HG02938 (cell line): Measurements from ENCODE around the gene SESN2.

Experiments used
- ATAC-seq: cut with Tn5 transposase; IDR thresholded peaks from one replicate; pipeline ENCODE4 v1.9.1; 2021; ENCODE audit warnings: mild to moderate bottlenecking, moderate library complexity; ENCODE audit not compliant: unreplicated experiment

The SESN2 gene, protein sequence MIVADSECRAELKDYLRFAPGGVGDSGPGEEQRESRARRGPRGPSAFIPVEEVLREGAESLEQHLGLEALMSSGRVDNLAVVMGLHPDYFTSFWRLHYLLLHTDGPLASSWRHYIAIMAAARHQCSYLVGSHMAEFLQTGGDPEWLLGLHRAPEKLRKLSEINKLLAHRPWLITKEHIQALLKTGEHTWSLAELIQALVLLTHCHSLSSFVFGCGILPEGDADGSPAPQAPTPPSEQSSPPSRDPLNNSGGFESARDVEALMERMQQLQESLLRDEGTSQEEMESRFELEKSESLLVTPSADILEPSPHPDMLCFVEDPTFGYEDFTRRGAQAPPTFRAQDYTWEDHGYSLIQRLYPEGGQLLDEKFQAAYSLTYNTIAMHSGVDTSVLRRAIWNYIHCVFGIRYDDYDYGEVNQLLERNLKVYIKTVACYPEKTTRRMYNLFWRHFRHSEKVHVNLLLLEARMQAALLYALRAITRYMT

DNA sequence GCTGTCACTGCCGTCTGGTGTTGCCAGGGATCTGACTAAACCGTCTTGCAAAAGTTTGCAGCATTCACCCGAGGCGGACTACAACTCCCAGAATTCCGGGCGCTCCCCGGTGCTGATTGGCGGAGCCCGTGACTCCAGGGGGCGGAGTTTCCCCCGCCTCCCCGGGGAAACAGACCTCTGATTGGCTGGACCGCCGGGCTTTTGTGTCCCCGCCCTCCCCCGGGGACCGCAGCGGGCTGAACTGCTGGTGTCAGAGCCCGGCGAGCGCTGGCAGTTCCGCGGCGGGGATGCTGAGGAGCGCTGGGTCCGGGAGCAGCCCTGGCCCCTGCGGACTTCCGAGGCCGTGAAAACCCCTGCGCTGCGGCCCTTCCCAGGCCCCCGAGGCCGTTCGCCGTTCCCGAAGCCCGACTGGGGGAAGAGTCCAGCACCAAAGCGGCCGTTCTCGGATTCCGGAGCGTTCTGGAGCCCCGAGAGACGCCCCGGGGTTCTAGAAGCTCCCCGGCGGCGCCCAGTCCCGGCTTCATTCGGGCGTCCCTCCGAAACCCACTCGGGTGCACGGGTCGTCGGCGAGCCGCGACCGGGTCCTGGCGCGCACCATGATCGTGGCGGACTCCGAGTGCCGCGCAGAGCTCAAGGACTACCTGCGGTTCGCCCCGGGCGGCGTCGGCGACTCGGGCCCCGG lies at the start of gene SESN2:
Gene SESN2, plus strand, starts transcription at position 267 of the 682 bp plus-strand sequence. Its CDS starts 330 bp downstream, at position 597.
- ATAC-seq = peak; percentile 88

DNA sequence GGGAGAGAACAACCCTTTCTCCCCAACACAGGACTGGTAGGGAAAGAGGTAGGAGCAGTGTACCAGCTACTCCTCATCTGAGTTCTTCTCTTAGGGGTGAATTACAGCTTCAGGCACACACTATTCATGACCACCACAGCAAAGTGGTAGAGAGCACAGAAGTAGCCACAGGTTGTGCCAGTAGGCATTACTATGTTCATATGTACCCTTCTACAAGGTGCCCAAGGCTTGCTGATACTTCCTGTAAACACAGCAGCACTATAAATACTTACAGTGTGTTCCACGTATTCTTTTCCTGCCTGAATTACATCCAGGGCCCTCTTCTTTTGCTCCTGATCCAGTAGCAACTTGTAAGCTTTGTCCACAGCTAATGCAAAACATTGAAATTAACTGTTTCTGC lies 49.6 kb upstream of the SESN2 start:
- no peak for ATAC-seq

DNA sequence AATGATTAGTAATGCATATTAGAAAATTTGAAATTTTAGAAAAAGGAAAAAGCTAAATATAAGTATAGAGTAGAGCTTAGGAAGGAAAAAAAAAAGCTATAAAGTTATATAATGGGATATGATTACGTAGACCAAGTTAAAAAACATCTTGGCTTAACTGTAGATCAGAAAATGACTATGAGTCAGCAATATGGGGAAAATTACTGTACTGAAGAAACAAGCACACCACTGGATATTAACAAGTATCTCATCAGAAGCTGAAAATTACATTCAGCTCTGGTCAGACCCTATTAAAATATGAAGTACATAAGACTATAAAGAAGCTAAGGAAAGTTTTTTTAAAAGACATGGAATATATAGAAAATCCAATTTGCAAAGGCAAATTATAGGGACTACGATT lies 46.0 kb upstream of the SESN2 start:
- no peak for ATAC-seq

DNA sequence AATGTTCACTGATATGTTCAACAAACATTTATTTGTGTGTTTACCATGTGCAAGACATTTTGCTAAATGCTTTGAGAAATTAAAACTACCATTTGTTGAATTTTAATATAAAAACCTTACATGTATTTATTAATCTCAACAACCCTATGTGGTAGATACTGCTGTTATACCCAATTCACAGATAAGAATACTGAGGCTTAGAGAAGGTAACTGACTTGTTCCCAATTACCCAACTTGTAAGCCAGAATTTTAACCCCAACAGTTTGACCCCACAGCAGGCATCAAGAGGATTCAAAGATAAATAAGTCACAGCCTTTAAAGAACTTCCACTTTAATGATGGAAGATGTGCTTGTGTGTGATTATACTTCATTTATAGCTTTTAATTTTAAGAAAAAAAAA lies 30.2 kb upstream of the SESN2 start:
- ATAC-seq = no peak

DNA sequence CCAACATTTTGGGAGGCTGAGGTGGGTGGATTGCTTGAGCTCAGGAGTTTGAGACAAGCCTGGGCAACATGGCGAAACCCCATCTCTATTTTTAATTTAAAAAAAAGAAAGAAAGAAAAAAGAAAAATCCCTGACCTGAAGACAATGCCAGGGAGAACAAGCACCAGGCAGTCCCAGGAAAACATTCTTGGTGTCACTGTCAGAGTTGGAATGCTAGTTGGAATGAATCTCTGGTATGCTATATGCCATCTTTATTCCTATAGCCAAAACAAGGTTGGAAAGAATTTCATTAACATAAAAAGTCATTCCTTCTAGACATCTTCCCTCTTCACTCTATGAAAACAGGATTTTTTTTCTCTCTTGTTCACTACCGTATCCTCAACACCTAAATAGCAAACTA lies 29.3 kb upstream of the SESN2 start:
- ATAC-seq = no peak

DNA sequence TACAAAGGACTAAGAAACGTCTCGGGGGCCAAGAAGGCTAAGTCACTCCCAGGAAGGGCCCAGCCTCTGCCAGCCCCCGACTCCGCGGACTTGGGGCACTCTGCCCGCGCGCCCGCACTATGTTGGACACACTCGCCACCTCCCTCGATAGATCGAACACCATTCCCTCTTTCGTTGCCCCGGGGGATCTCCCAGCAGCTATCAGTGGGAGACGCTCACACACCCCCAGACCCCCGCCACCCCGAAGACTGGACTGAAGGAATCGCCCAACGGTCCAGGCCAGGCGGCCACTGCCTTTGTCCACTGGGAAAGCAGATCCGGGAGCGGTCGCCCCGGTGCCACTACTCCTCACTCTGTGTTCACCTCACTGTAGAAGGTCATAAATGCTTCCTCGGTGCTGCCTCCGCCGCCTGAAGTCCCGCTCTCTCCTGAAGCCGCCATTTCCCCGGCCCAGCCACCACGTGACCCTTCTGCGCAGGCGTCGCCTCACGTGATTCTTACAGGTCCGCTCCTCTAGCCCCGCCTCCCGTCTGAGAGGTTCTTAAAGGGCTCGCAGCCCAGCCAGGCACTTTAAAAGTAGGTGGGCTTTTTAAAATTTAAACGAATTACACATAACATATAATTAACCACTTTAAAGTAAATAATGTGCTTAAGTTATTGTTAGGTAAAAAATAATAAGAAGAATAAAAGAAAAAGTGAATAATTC lies 26.6 kb upstream of the SESN2 start, which contains the start of gene DNAJC8:
Gene DNAJC8, minus strand, starts transcription at position 472 of the 706 bp plus-strand sequence. Its CDS starts 31 bp downstream, at position 441.
- ATAC-seq = peak; percentile 50

DNA sequence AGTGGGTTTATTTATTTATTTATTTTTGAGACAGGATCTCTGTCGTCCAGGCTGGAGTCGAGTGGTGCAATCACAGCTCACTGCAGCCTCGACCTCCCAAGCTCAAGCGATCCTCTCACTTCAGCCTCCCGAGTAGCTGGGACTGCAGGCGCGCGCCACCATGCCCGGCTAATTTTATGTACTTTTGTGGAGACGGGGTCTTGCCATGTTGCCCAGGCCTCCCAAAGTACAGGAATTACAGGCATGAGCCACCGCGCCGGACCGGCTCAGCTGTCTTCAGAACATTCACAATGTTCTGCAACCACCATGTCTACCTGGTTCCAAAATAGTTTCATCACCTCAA lies 26.1 kb upstream of the SESN2 start:
- ATAC-seq = no peak

DNA sequence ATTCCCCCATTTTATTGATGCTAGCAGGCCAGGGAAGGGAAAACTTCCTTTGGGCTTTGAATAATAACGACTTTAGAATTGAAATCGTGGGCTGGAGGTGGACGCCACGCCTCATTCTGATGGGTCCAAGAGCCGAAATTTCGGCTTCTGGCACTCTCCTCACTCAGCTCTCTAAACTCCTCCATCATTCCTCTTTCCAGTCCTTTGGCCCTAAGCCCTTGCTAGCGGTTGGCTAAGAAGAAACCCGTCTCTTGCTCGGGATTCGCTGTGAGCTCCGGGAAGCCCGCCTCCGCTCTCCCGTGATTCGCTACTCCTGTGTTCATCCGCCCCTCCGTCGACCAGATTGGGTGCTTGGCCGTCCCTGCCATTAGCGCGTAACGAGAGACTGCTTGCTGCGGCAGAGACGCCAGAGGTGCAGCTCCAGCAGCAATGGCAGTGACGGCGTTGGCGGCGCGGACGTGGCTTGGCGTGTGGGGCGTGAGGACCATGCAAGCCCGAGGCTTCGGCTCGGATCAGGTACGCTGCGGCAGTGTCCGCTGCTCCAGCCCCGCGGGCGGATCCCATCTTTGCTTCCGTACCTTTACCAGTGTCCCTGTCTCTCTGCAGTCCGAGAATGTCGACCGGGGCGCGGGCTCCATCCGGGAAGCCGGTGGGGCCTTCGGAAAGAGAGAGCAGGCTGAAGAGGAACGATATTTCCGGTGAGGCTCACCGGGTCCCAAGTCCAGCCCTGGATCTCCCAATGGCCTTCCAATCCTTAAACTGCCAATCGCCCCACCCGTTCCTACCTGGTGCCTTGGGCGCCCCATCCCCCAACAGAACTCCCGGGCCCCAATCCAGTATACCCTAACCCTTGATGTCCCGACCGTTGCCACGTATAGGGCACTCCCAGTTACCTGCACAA lies 23.3 kb upstream of the SESN2 start, which contains the start of gene ATP5IF1:
Gene ATP5IF1, plus strand, starts transcription at position 370 of the 901 bp plus-strand sequence. Its CDS starts 60 bp downstream, at position 430.
- peak; percentile 86 for ATAC-seq

DNA sequence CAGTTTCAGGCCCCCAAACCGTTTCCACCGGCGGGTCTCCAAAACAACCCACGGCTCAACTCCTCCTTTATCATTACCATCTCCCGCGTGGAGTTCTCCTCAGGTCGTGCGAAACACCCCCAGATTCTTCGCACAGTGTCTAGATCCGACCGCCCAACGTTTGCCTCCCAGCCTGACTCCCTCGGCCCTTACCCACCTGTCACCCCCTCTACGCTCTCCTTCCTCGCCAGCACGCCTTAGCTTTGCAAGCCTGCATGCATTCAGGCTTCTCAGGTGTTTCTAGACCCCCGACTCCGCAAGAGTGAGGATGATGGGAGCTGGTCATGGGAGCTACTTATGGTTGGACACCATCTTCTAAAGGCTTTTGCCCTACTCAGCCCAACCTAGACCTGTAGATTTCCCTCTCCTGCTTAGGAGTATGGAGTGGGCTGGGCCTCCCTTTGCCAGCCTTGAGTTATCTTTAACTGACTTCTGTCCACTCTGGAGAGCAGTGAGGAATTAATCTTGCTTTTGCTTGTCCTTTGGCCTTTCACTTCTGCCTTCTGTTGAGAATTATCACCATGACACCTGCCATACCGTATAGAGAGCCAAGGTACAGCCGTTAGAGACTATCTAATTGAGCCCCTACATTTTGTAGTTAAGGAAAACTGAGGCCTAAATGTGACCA lies 22.5 kb upstream of the SESN2 start:
- no peak for ATAC-seq

DNA sequence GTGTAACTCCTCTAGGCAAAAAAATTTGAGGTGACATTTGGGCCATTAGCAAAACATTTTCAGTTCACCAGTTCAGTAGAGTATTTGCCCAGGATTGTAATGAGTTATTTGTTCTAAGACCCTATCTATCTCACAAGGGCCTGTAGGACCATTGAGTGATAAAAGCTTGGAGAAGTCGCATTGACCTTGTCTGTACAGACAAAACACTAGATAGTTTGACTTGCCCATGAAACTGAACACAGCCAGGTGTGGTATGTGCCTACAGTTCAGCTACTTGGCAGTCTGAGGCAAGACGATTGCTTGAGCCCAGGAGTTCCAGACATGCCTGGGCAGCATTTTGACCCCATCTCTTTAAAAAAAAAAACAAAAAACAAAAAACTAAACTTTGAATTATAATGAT lies 20.3 kb upstream of the SESN2 start:
- ATAC-seq = no peak

DNA sequence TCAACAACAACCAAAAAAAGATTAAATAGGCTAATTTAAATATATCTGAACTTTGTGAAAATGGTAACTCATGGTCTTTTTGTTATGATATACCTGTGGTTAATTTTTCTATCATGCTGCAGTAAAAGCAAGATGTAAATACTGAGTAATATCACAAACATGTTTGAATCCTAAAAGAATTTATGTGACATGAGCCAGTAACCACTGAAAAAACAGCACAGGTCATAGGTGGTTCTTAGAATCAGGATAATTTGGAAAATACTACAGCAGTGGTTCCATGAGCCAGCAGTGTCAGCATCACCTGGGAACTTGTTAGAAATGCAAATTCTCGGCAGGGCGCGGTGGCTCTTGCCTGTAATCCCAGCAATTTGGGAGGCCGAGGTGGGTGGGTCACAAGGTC lies 19.3 kb upstream of the SESN2 start:
- ATAC-seq = no peak

DNA sequence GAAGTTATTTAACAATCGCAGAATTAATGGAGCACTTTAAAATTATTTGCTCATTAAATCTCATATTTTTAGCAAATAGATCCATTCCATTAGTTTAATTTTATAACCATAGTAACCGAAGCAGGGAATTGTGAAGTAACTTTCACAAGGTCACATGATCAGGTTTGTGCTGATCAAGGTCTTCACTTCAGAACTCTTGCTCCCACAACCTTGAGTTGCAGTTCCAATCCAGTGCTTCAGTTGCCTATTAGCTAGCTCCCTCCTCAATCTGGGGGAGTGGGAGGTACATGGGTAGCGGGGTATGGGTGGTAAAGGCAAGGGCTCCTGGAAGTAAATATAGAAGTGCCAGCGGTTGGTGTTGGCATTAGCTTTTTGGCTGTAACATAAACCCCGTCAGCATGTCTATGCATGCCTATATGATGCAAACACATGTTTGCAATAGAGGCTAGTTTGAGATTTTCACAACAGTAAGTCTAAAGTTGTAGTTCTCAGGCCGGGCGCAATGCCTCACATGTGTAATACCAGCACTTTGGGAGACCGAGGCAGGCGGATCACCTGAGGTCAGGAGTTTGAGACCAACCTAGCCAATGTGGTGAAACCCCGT lies 17.6 kb upstream of the SESN2 start:
- ATAC-seq = no peak

DNA sequence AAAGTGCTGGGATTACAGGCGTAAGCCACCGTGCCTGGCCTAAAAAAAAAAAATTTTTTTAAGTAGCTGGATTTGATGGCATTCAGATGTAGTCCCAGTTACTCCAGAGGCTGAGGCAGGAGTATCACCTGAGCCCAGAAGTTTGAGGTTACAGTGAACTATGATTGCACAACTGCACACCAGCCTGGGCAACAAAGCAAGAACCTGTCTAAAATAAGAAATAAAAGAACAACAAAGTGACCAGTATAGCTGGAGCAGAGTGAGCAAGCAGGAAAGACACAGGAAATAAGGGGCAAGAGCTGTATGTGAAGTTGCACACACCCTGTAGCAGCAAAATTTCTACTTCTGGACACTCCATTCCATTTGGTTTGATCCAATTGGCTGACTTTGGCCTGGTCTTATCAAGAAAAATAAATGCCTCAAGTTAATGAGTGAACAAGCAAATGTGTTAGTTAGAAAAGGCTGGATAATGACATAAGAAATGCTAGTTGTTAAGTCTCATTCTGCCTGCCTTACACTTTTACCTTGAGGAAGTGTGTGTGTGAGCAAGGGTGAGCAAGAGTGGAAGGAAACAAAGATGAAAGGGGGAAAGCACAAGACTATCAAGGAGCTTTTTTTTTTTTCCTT lies 15.5 kb upstream of the SESN2 start:
- no peak for ATAC-seq

DNA sequence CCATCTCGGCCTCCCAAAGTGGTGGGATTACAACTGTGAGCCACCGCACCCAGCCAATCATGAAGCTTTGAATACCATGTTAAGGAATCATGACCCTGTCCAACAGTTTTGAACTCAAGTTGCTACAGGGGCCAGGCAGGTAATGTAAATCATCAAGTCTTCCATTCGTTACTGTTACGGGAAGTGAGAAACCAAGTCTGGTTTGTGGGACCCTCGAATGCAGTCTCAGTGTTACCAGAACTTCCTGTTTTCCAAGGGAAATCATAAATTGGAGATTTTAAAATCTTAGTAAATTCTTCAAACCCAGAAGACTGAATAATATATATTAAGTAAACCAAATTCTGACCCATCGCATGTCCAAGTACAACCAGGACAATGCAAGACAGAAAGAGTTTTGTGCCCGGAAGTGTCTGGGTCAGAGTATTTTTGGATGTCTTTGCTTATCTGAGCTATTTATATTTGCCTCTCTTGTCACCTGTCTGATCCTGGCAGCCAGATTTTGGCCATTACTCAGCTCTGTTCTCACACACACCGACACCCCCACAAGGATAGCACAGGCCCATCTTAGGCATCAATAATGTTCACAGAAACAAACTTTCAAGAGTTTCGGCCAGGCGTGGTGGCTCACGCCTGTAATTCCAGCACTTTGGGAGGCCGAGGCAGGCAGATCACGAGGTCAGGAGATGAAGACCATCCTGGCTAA lies 14.6 kb upstream of the SESN2 start:
- ATAC-seq = no peak

DNA sequence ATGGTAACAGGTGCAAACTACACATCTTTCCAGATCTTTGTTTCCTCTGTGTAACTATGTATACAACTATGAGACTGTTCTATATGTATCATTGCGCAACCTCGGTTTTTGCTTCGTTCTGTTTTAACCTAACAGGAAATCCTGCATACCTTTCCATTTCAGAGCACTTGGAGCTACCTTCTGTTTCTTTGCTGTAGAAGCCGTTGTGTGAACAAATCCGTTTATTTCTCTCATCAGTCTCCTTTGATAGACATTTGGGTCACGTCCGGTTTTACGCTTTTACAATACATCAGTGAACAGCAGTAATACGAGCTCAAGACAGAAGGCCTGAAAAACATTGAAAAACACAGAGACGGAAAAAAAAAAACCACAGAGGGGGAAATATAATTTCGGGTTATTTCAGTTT lies 12.9 kb upstream of the SESN2 start:
- no peak for ATAC-seq

DNA sequence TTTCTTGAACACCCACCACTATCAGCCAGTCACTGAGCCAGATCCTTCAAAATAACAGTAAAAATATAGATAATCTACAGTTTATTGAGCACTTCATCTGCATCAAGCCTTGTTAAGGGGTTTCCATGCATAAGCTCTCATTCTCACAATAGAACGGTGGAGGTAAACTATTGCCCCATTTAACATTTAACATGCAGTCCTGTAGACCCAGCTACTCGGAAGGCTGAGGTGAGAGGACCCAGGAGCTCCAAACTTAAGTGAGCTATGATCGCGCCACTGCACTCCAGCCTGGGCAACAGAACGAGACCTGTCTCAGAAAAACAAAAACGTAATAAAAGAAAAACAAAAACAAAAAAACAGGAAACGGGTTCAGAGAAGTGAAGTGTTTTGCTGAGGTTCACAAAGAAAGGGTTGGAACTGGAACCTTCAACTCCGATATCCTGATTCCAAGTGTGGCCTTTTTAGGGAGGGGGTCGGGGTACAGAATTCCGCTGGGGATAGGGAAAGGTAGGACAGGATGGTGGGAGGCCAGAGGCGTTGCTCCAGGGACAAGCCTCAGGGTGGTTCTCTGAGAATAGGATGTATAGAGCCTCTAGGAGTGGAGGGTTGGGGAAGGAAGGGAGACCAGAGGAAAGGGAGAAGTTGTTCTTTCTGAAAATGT lies 11.6 kb upstream of the SESN2 start:
- ATAC-seq = no peak

DNA sequence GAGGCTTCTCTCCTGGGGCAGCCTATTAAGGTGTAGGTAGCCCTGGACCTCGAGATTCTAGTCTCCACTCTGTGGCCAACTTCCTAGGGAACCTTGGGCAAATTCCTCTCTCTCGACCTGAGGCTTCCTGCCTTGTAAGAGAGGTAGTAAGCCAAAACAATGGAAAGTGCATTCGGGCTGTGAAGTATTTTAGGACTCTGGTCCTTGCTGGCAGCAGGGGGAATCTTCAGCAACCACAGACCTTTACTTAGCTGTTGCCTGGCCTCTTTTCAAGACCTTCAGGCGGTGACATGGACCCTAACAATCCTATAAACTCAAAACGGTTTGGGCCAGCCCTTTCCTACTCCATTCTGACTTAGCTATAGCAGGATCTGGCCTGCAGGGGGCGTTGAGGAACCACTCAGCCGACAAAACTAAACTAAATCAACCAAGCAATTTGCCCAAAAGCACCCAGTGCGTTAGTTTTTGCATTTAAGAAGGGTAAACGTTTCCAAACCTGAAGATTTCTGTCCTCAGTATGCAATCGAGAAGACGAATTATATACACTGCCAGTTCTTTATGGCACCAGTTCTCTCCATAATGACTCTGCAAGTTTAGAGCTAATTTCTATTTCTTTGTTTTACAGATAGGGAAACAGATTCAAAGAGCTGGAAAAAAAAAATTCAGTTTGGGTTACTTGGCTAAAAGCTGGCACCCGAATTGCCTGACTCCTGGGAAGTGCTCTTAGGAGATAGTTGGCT lies 10.9 kb upstream of the SESN2 start:
- ATAC-seq = no peak
